HG03159 (cell line): Measurements from ENCODE around the gene SUPT6H.
"Not testable (repeated sequence)": the region's sequence is repeated elsewhere in the genome, so short reads cannot be mapped to it uniquely, and the experiment has no call there.

Experiments
- ATAC-seq: cut with Tn5 transposase; IDR thresholded peaks from one replicate; pipeline ENCODE4 v1.9.1; 2021; ENCODE audit warnings: mild to moderate bottlenecking, moderate library complexity; ENCODE audit not compliant: unreplicated experiment

The SUPT6H gene

GRCh38 chr17:28717578-28718332 is 55.8 kb downstream of the SUPT6H start, which contains the start of gene RAB34:
RAB34 (minus strand) TSS chr17:28717868; CDS start chr17:28717266, 602 bp downstream.
- no peak for ATAC-seq

- no peak for ATAC-seq
These were observed 56.5 kb downstream of the SUPT6H start for GRCh38 chr17:28718333-28719020.

GRCh38 chr17:28719021-28719433 is 57.0 kb downstream of the SUPT6H start:
- no peak for ATAC-seq

- no peak for ATAC-seq
These were observed 58.4 kb downstream of the SUPT6H start for GRCh38 chr17:28720247-28720996.

- ATAC-seq = not testable (repeated sequence)
These were observed 59.0 kb downstream of the SUPT6H start for GRCh38 chr17:28720997-28721329.

GRCh38 chr17:28722417-28723158 is 60.6 kb downstream of the SUPT6H start:
- no peak for ATAC-seq

GRCh38 chr17:28723159-28723835 is 61.3 kb downstream of the SUPT6H start:
- no peak for ATAC-seq

- ATAC-seq = not testable (repeated sequence)
These were observed 62.0 kb downstream of the SUPT6H start for GRCh38 chr17:28723836-28724499.

GRCh38 chr17:28724500-28725165 is 62.6 kb downstream of the SUPT6H start:
- ATAC-seq = no peak

- ATAC-seq = no peak
These were observed 63.2 kb downstream of the SUPT6H start for GRCh38 chr17:28725166-28725659.

GRCh38 chr17:28725660-28726225 is 63.7 kb downstream of the SUPT6H start:
- ATAC-seq = no peak

GRCh38 chr17:28726226-28726626 is 64.2 kb downstream of the SUPT6H start, which contains the start of gene TLCD1:
TLCD1 (minus strand) TSS chr17:28726233; CDS start chr17:28726097, 136 bp downstream.
- no peak for ATAC-seq

- peak; percentile 38 for ATAC-seq
These were observed 64.9 kb downstream of the SUPT6H start for GRCh38 chr17:28726627-28727491.

GRCh38 chr17:28728364-28729200 is 66.6 kb downstream of the SUPT6H start, which contains the start of gene NEK8:
NEK8 (plus strand) TSS chr17:28728788; CDS start chr17:28728814, 26 bp downstream.
- peak; percentile 34 for ATAC-seq

GRCh38 chr17:28729950-28730330 is 67.9 kb downstream of the SUPT6H start:
- no peak for ATAC-seq

GRCh38 chr17:28733346-28733745 is 71.3 kb downstream of the SUPT6H start:
- no peak for ATAC-seq
